HG03432 (cell line): ENCODE data around the gene APMAP.

Source experiments
- ATAC-seq: cut with Tn5 transposase; IDR thresholded peaks from one replicate; pipeline ENCODE4 v1.9.1; 2021; ENCODE audit warnings: mild to moderate bottlenecking, moderate library complexity; ENCODE audit not compliant: unreplicated experiment

The APMAP gene

GRCh38 chr20:25025091-25025861 lies 32.7 kb upstream of the APMAP start:
- ATAC-seq, result no peak

- no peak for ATAC-seq
These were observed 31.6 kb upstream of the APMAP start for GRCh38 chr20:25024171-25024570.

DNA sequence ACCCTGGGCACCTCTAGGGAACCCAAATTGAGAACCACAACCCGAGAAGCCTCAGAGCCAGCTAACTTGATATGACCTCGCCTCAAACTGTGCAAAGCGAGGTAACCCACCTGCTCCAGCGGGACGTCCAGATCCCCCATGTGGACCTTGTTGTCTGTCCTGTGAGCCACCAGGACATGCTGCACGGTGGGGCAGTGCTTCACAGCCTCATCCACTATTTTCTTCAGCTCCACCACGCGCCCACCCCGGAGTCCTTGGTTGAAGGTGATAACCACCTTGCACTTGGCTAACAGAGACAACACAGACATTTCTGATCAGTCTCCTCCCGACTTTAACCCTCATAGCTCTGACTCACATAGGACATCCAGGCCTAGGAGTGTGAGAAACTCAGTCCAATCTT lies 30.8 kb upstream of the APMAP start:
- no peak for ATAC-seq

- ATAC-seq, result no peak
These were observed 30.1 kb upstream of the APMAP start for GRCh38 chr20:25022680-25023079.

- no peak for ATAC-seq
These were observed 28.8 kb upstream of the APMAP start for GRCh38 chr20:25021336-25021735.

DNA sequence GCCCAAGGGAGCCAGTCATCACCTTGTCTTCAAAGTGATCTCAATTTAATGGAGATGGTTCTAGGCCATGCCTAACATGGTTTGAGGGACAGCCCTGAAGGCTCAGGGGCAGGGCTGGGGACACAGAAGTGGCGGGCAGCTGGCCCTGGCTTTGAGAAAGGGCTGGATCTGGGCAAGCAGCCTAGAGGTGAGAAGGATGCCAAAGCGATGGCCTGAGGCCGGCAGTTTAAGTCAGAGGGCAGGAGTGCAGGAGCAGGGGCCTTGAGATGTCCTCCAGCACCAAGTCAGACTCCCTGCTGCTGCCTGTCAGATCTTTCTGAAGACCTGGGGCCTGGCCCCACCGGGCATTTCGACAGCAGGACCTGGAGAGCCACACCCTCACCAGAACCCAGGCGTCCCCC lies 28.4 kb upstream of the APMAP start:
- no peak for ATAC-seq

GRCh38 chr20:25020345-25020744 lies 27.8 kb upstream of the APMAP start:
- no peak for ATAC-seq

DNA sequence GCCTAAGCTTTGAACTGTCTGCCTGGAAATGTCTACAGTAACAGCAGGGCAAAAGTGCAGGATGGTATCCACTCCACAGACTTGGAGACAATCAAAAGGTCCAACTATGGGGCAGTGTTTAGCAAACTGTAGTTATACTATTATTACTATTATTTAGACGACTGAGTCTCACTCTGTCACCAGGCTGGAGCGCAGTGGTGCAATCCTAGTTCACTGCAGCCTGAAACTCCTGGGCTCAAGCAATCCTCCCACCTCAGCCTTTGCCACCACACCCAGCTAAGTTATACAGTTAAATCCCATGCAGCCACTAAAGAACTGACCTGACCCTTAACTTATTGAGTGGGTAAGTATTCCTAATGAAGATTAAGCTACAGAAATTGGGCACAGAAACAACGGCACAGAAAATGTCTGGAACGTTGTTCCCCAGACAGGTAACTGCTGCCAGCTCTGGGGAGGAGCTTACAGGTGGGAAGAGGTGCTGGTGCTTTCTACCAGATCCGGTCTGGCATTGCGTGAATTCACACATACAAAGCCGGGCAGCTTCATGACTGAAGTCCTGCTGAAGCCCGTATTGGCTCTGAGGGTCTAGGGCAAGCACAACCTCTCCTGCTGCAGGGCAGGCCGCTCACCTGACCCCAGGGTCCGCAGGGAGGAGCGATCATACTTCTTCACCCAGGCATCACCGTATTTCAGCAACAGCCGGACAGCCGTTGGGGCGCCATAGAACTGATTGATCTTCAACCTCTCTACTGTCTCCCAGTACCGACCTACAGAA lies 27.0 kb upstream of the APMAP start:
- ATAC-seq, result no peak

DNA sequence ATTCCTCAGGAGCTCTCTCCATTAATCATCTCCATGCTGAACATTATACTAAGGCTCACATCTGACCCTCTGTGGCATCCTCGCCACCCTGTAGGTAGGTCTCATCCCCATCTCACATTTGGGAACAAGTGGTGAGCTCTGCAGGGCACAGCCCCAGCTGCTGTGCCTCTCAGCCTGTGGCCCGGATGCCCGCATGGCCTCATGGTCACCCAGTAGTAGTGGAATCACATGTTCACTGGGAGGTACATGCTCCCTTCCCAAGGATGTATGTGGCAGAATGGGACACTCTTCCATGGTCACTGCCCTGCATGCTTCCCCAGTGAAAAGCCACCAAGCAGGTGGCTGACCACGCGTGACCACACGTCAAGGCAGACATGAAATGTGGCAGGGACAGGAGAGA lies 26.3 kb upstream of the APMAP start:
- no peak for ATAC-seq

GRCh38 chr20:25018425-25018824 lies 25.9 kb upstream of the APMAP start:
- no peak for ATAC-seq

- ATAC-seq, result no peak
These were observed 24.8 kb upstream of the APMAP start for GRCh38 chr20:25017257-25017803.

DNA sequence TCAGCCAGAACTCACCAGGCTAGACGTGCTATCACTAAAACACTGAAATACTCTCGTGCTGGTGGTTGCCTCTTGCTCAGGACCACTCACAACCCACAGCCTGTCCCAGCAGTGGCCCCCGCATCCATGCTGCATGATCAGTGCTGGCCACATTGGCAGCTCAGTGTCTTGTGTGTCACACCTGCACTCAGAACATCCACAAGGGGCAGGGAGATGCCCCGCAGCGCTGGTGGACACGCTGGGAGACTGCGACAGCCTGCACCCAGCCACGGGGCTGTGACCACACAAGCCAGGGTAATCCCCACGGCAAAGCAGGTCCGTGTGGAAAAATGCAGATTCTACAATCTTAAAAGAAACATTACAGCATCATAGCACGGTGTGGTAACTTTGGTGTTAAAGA lies 23.9 kb upstream of the APMAP start:
- no peak for ATAC-seq

DNA sequence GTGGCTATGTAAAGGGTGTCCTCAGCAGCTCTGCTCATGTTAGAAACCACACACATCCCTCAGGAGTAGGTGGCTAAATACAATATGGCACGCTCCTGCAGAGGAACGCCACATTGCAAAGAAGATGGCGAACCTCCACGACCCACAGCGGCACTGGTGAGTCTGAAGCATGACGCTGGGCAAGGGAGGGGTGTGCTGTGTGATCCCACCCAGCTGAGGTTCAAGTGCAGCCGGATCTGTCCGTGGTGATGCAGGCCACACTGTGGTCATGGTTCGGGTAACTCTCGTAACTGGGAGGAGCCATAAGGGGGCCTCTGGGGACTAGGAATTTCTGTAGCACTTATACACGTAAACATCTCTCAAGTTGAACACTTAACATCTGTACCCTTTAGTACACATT lies 23.4 kb upstream of the APMAP start:
- ATAC-seq, result no peak

- no peak for ATAC-seq
These were observed 22.3 kb upstream of the APMAP start for GRCh38 chr20:25014816-25015215.

DNA sequence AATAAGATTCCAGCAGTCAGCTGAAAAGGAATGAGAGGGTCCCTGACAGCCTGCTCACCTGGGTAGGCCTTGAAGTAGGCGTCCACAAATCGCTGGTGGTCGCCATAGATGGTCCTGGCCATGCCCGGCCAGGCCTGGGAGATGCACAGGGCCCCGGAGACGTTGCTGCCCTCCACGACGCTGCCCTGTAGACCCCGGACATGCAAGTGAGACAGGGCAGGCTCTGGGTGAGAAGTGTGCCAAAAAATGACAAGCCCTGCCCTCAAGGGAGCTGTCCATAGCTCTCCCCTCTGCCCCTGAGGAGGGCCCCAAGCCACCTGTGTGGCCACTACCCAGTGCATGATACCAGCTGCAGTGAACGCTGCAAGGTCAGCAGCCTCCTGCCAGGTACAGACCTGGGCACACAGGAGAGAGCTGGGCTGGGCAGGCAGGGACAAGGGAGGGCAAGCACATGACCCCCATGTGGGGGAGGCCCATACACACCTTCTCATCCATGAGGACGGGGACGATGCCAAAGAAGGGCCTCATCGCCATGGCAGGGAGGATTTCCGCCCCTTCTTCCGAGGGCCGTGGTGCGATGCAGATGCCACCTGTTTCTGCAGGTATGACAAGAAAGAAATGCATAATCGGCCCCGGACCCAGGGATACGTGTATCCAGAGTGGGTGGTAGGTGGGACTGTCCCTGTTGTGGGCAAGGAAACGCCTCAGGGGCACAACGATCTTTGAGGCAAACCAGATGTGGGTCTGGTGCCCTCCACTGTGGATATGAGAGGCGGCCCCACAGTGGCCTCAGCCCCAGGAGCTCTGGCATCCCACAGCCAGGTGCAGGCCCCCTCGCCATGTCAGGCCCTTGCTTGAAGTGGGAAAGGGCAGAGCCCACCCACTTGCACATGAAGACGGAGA lies 21.2 kb upstream of the APMAP start:
- no peak for ATAC-seq

DNA sequence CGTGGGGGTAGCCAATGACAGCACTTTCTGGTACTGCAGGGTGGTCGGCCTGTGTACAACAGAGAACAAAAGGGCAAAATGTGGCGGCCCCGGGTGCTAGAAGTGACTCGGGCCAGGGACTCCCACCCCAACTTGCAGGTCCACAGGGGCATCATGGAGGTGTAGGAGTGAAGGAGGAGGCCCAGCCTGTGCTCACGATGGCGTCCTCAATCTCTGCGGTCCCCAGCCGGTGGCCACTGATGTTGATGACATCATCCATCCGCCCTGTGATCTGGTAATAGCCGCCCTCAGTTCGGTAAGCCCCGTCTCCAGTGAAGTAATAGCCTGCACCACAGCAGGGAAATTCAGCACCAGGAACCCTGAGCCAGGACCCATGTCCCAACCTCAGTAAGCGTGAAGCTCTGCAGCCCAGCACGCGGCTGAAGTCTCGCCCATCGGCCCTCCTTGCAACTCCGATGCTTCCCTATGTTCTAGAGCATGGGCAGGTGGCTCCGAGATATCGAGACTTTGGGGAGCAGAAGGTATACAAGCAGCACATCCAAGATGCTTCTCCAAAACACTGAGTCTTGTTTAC lies 20.2 kb upstream of the APMAP start:
- no peak for ATAC-seq

- ATAC-seq, result no peak
These were observed 19.3 kb upstream of the APMAP start for GRCh38 chr20:25011831-25012241.

- ATAC-seq, result no peak
These were observed 18.7 kb upstream of the APMAP start for GRCh38 chr20:25011261-25011660.

DNA sequence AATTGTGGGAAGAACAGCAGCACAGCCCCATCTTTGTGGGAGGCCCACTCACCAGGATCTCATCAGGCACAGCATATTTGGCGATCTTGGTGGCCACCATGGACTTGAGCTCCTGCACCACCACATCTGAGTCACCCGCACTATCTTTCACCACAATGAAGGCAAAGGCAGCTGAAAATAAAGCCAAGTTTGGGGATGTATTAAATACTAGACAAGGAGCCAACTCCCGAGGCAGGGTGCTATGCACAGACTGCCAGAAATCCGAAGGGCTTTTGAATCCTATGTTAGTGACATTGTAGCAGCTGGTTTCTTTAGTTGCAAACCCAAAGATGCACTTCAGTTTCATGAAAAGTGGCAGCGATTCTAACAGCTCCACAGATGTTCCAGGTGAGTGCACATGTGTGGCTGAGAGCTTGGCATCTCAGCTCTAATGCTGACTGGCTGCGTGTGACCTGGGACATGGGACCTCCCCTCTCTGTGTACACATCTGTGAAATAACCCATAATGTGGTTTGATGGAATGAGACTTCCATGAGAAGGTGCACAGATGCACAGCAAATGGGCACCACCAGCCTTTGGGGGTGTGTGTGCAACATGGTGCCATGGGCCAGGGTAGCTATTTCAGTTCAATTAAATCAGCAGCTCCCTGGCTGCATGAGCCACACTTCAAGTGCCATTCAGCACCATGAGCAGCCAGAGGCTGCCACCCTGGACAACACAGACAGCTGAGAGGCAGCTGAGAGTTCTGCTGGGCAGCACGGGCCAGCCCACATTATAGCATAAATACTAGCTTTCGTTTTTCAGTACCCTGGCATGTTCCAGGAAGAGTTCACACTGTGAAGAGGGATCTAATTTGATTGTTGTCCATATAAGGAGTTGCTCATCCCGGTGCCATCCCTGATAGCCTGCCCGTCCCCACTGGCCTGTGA lies 16.9 kb upstream of the APMAP start:
- ATAC-seq, result no peak
